GM18498 (cell line): ENCODE measurements around the gene ST3GAL5.
A peak's percentile ranks its signal among the peaks of the same experiment; 100 is the strongest.
"Not testable (repeated sequence)": the region's sequence is repeated elsewhere in the genome, so short reads cannot be mapped to it uniquely, and the experiment has no call there.

ENCODE experiments used
- ATAC-seq: cut with Tn5 transposase; IDR thresholded peaks from one replicate; pipeline ENCODE4 v1.9.1; 2021; ENCODE audit warnings: mild to moderate bottlenecking, moderate library complexity; ENCODE audit not compliant: unreplicated experiment

Gene ST3GAL5

DNA sequence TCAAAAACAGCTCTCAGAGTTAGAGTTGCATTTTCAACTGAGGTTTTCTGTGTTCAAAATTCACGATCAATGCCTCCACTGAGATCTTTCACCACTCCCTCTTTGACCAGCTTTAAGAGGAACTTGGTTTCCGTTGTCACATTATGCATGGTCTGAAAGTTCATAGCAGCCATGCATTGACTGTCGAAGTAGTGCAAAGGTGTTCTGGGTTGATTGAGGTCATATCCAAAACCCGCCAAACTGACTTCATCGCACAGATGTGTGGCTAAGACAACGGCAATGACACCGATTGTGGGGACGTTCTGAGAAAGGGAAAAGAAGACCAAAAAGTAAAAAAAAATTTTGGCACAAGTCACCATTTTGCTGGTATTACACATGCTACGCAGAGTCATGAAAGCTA, 48.7 kb downstream of the ST3GAL5 start:
- peak; percentile 77 for ATAC-seq

DNA sequence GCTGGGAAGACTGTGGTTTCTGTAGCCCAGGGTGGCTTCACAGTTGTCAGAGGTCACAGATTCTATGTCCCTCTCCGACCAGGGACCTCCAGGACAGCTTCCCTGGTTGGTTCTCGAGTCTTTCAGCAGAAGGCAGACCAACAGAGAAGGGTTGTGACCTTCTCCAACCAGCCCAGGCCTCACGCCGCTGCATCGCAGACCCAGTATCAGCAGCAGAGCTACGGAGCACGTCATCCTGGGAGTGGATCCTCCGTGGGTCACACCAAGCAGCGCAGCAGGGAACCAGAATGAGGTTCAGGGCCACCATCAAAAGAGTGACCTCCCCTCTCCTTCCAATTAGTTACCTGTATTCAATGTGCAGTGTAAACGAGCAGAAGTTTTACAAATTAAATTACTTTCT, 49.3 kb downstream of the ST3GAL5 start:
- no peak for ATAC-seq

DNA sequence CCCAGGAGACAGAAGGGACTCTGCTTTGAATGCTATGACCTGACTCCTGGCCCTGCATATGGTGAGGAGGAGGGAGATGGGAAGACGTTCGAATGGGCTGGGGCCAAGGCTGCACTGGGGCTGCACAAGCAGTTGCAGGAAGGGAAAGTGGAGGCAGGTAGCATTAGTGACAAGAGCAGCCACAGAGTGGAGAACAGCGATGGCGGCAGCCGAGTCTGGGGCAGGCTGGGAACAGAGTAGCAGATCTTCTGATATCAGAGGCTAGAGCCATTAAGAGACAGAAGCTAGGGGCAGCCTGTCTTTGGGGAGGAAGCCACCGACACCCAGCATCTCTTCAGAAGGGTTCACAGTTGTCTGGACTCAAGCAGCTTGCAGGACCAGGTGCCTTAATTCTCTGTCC, 50.1 kb downstream of the ST3GAL5 start:
- no peak for ATAC-seq

DNA sequence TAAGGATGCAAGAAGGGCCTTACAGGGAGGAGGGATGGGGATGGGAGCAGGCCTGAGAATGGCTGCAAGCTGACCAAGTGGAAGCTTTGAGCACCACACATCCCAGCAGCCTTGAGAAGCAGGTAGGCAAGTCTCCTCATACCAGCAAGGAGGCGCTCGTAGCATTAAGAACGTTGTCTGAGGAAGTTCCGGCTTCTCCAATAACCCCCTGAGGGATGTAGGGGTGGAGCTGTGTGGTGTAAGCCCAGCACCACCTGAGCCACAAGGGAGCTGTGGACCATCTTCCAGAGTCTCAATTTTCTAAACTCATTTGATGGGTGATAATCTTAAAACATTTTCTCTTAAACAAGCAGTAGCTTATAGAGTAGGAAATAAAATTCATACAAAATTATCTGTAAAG, 50.6 kb downstream of the ST3GAL5 start:
- ATAC-seq, result no peak

DNA sequence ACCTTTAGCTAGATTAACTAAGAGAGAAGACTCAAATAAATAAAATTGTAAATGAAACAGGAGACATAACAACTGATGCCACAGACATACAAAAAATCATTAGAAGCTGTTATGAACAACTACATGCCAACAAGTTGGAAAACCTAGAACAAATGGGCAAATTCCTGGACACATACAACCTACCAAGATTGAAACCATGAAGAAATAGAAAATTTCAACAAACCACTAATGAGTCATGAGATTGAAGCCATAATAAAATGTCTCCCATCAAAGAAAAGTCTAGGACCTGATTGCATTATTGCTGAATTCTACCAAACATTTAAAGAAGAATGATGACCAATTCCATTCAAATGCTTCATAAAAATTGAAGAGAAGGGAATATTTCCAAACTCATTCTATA, 54.3 kb downstream of the ST3GAL5 start:
- no peak for ATAC-seq

DNA sequence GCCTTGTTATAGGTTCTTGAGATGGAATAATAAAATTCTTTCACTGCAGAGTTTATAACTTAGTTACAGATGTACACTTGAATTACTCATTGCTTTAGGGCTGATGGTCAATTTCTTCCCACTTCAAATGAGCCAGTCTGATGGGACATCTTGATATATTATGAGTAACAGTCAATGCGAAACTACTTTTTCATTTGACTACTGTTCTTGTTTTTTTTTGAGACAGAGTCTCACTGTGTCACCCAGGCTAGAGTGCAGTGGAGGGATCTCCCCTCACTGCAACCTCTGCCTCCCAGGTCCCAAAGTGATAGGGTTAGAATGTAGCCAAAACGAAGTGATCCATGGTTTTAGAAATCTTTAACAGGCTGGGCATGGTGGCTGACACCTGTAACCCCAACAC, 57.1 kb downstream of the ST3GAL5 start:
- ATAC-seq, result no peak

DNA sequence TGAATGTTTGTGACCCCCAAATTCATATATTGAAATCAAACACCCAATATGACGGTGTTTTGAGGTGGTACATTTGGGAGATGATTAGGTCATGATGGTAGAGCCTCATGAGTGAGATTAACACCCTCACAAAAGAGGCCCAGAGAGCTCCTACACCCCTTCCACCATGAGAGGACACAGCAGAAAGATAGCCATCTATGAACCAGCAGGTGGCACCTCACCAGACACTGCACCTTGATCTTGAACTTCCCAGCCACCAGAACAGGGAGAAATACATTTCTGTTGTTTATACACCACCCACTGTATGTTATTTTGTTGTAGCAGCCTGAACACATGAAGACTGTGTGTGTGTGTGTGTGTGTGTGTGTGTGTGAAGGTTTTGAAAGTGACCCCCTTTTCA, 58.1 kb downstream of the ST3GAL5 start:
- no peak for ATAC-seq

DNA sequence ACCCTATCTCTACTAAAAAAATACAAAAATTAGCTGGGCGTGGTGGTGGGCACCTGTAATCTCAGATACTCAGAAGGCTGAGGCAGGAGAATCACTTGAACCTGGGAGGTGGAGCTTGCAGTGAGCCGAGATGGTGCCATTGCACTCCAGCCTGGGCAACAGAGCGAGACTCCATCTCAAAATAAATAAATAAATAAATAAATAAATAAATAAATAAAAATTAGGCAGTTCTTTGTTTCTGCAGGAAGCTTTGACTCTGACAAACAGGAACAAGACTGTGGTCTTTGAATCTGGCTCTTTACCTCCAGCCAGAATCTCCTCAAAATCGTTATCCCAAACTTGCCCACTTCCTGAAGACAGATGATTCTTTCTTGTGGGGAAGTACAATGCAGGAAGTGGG, 59.4 kb downstream of the ST3GAL5 start:
- not testable (repeated sequence) for ATAC-seq

DNA sequence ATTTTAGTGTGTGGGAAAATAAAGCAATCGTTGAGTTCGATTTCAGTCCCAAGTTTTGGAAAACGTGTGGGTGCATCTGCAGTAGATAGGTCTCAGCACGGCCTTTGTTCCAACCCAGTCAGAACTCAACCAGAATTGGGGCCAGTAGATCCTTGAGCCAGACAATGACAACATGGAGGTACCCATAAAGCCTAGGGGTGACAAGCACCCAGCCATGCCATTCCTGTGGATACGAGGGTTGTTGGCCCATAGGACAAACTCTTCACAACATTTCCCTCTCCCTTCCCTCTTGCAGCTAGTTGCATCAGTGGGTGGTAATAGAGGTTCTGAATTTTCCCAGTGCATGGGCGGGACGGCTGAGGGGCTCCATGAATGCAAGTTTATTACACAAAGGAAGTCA, 60.1 kb downstream of the ST3GAL5 start:
- no peak for ATAC-seq

DNA sequence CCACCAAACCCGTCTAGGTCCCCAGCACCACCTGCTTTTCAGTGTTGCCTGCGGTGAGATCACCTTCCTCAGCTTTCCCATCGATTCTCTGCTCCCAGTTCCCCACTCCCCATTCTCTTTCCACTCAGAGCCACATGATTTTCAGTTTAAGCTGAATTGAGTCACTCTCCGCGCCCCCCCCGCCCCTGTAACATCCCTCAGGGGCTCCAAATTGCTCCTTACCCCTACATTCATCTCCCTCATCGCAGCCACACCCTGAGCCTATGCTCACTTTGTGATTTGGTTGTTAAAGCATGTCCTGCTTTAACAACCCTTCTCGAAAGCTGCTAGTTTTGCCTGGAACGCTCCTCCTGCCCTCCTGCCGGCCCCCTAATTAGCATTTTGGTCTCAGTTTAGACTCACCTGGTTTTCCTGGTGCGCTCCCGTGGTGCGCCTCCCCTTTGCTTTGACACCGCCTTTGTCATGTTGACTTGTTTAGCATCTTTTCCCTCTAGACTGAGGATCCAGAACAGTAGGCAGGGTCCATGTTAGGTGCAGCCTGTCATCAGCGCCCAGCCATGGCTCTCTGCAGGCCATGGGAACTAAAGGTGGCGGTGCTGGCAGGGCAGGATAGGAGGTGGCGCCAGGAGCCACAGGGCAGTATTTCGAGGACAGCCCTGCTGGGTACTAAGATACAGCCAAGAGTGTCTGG, 60.8 kb downstream of the ST3GAL5 start:
- no peak for ATAC-seq

DNA sequence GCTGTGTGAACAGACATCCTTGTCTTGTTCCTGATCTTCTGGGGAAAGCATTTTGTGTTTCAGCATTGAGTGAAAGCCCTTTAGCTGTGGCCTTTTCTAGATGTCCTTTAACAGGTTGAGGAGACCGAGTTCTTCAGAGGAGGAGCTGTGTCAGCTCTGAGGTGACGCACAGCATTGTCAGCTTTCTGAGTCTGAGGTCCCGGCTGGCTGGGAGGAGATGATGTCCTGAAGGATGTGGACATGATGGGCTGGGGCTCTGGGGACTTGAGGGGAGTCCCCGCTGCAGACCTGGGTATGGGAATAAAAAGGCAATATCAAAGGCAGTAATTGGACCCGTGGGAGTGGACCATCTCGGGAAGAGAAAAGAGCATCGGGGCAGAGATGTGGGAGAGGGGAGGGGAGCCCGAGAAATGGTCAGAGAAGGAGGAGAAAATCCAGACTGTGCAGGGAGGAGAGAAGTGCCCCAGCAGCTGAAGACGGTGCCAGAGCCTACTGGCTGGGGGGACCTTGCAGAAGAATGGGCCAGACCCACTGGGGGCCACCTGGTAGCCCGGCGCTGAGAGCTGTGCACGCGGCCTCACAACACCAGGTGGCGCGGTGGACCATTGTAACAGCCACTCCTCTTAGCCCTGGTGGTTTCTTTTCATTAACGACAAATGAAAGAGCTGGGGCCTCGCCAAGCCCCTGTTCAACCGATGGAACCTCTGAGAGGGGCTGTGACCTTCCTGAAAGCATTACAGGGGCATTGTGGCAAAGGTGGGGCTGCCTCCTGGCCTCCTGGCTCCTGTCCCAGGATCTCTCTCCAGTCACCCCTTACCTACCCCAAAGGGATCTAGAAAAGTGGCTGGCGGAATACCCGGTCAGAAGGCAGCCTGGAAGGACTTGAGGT, 61.6 kb downstream of the ST3GAL5 start:
- peak; percentile 86 for ATAC-seq

DNA sequence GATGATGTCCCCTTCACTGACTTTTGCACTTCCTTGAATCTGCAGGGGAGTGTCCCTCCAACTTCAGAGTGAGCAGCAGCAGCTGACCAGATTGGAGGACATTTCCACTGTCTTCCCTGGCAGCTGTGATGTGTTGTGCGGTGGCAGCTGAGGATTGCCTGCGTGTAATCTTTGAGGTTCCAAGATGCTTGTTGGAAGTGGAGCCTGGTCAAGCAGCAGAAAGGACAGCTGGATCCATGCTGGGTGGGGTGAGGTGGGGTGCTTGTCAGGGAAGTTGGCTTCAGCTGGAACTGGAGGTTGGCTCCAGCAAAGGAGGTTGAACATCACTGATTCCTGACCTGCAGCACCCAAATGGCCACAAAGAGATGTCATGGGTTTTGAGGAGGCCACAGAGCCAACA, 64.8 kb downstream of the ST3GAL5 start:
- ATAC-seq, result no peak

DNA sequence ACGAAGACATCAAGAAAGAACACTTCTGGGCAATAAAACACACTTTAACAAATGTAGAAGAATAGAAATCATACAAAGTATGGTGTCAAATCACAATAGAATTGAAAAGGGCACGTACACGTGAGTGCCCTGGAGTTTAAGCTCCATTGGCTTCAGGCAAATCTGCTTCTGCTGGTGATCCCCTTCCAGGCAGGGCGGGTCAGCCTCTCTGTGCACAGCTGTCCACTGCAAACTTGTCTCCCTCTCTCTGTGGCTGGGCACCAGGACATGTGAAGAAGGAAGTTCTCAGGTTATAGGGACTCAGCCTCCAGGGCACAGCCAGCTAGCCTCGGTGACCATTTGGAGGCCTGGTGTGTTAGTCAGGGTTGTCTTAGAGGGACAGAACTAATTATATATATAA, 66.0 kb downstream of the ST3GAL5 start:
- no peak for ATAC-seq

DNA sequence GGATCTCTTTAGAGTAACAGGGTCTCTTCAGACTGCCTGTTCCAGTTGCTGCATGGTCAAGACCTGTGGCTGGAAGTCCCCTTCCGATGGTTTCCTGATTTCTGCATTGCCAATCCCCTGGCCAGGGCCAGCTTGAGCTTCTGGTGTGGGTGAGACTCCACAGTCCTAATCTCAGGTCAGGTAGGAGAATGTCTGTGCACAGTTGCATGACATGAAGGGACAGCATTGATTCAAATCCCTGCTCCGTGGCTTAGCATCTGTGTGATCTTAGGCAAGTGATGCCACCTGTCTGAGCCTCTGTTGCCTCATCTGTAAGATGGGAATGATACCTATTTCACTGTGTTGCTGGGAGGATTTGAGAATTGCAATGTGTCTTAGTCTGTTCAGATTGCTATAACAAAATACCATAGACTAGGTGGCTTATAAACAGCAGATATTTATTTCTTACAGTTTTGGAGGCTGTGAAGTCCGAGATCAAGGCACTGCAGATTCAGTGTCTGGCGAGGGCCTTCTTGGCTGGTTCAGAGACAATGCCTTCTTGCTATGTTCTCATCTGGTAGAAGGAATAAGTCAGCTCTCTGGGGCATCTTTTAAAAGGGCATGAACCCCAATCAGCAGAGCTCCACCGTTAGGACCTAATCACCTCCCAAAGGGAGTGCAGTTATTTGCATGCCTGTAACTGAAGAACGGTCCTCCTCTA, 68.8 kb downstream of the ST3GAL5 start:
- ATAC-seq, result no peak

DNA sequence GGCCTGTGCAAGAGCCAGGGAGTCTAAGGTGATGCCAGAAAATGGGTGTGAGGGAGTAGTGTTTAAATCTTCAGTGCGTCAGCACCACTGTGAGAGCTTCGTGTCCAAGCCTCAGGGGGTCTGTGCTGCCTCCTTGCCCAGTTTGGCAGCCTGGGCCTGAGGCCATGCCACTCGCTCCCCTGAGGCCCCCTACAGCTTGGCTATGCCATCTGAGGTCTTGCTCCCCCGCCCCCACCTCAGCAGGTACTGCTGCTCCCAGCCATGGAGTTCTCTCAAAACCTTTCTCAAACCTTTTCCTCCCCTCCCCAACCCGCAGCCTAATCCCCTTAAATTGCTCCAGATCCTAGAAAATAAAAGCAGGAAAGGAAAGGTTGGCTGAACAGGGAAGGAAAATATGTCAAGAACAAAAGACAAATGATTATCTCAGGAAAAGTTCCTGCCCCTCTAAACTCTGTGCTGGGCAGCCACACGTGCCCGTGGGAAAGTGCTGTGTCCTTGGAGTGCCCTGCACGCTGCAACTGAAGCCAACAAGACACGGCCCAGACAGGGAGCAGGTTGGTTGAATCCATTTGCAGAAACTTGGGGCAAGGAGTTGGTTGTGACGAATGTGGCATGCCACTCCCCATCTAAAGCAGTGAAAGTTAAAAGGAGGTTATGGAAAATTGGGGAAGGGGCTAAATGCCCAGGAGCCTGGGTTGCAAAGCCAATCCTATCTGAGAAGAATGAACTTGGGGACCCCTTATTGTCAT, 73.8 kb downstream of the ST3GAL5 start:
- ATAC-seq, result no peak

DNA sequence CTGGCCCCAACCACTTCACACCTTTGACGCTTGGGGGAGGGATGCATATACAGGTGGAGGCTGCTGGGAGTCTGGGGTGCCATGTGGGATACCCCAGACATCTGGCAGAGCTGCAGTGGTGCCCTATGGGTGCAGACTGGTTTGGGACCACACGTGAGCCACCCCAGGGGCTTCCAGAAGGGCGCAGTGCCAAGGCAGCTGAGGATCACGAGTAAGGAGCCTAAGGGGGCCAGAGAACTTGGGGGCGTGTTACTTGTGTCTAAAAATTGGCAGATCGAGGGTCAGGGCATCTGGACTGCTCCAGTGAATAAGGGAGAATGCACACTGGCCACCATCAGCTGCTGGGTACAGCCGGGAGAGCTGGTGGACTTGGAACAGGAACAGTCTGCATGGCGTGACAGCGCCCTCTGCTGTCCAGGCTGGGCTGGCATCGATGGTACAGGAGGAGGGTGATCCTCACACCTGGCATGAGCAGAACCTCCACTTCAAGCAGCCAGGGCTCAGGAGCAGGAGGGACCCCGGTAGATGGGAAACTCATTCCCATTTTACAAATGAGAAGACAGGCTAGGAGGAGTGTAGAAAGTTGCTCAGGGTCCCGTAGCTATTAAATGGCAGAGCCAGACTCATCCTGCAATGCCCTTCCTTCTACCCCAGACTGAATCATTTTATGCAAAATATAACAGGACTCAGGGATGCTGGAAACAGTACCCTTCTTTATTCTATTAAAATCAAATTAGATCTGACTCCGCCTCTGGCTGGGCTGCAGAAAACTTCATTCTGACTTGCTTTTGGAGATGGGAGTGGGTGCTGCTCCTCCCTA, 74.6 kb downstream of the ST3GAL5 start:
- peak; percentile 71 for ATAC-seq

DNA sequence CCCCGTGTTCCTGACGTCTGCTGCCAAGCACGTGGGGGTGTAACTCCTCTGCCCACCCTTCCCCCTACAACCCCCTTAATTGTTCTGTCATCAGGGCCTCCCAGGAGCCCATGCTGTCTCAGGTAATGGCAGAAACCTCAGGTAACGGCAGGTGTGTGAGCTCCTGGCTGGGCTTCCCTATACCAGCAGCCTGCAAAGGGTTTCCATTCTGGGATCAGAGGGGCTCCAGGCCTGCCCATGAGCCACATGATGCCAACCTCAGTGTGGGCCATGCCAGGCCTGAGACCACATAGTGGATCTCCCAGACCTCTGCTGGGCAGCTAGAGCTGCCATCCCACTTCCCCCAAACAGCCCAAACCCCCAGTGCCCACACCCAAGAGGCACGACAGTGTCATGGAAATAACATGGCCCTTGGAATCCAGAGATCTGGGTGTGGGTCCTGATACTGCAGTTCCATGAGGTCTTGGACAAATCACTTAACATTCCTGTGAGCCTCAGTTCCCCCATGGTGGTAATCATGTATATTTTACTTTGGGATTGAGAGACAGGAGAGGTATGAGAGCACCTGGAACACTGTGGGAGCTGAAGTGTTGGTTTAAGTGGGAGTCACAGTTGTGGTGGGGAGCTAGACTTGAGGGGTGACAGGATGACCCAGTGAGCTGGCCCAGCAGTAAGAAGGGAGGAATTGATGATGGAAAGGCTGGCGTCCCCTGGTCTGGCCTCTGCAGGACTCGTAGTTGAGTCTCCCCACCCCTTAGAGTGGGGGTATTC, 75.4 kb downstream of the ST3GAL5 start:
- ATAC-seq, result no peak

DNA sequence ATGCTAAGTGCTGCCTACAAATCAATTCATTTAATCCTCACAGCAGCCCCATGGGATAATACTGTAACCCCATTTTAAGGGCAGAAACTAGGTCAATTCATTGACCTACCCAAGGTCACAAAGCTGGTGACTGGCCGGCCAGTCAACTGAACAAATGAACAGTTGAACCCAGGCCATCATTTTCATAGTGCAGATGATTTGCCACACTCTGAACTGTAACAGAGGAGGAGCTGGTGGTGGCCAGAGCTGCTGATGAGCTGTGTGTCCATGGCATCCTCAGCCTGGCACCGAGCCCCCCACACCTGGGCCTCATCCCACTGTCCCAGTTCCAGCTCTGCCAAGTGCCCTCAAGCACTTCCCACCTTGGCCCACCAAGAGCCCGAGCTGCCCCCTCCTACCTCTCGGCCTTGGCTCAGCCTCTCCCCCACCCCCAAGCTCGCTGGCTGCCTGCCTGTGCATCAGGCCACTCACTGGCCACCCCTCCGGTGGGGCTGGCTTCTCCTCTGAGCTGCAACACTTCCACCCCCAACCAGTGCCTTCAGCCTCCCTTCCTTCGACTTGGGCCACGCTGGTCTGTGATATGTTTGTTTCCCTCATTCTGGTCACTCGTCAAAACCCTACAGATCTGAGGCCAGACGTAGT, 76.6 kb downstream of the ST3GAL5 start:
- ATAC-seq, result no peak
